Gastroesophageal sphincter (tissue), 4 donors: ENCODE measurements around the gene RSRC1. TPM values are rescaled to one million over a fixed set of nuclear protein-coding genes. Genes with fewer than 3 reads are reported as not detected.

Experiments
- ATAC-seq: fragments of 150-250 bp; one replicate; pipeline ENCODE4 v1.9.1; 2016; ENCODE audit warnings: mild to moderate bottlenecking, moderate library complexity
- H3K27ac ChIP-seq, 4 donors: fragments of 200-600 bp; sonication (generic) in 3 of 4; 1 replicate in 3 of 4; 2 replicates in 1 of 4; pipeline ENCODE4 v1.5.1; 2016 to 2019
- H3K27me3 ChIP-seq: fragments of 200-600 bp; sonication (generic); one replicate; pipeline ENCODE4 v1.5.1; 2019
- H3K36me3 ChIP-seq, 2 donors: fragments of 200-600 bp; sonication (generic); one replicate each; pipeline ENCODE4 v1.5.1; 2019; ENCODE audit warnings: control low read depth in 1 of 2
- H3K4me1 ChIP-seq, 3 donors: fragments of 200-600 bp; sonication (generic); 1 replicate in 2 of 3; 2 replicates in 1 of 3; pipeline ENCODE4 v1.5.1; 2016 to 2019; ENCODE audit warnings: control low read depth in 2 of 3
- H3K4me3 ChIP-seq, 2 donors: fragments of 200-600 bp; sonication (generic); one replicate each; pipeline ENCODE4 v1.5.1; 2019; ENCODE audit warnings: mild to moderate bottlenecking in 1 of 2, moderate library complexity in 1 of 2
- H3K9me3 ChIP-seq, 3 donors: fragments of 200-600 bp; sonication (generic); one replicate each; pipeline ENCODE4 v1.5.1; 2017 to 2019; ENCODE audit warnings: control low read depth in 2 of 3
- CTCF ChIP-seq, 4 experiments: fragments of 200-600 bp in 2 of 4; fragments of 450-650 bp in 2 of 4; sonication (generic) in 1 of 4; IDR thresholded peaks; one replicate each; pipeline ENCODE4 v1.5.1; 2017 to 2019; ENCODE audit warnings: antibody characterized with exemption in 4 of 4, mild to moderate bottlenecking in 2 of 4, moderate library complexity in 2 of 4
- EP300 ChIP-seq: sonication (generic); formaldehyde crosslinking; IDR thresholded peaks from one replicate; pipeline ENCODE4 v1.6.1; 2017; ENCODE audit warnings: antibody characterized with exemption, mild to moderate bottlenecking
- POLR2A ChIP-seq, 2 donors: fragments of 450-650 bp; IDR thresholded peaks; one replicate each; pipeline ENCODE4 v1.6.1; 2017; ENCODE audit warnings: antibody characterized with exemption in 2 of 2, mild to moderate bottlenecking in 2 of 2, moderate library complexity in 1 of 2
- POLR2AphosphoS5 ChIP-seq: sonication (generic); formaldehyde crosslinking; IDR thresholded peaks from one replicate; pipeline ENCODE4 v1.6.1; 2017; ENCODE audit warnings: antibody characterized with exemption
- WGBS, 2 donors: methylation state at CpG; one replicate each; pipeline ENCODE4 v1.1.5; 2018; ENCODE audit warnings: low coverage in 1 of 2; 5-methylcytosine and 5-hydroxymethylcytosine counted together
- total RNA-seq, 4 donors: library from RNA; depleted of rRNA; stranded (reverse); fragments of >200 nt; gene quantifications; one replicate each; pipeline ENCODE4 v1.1.0, GENCODE V29; 2016

Gene RSRC1
- total RNA-seq, 4 donors from 2014 or later: 40.6 to 66.0 (median 43.9) TPM

- Histone ChIP-seq H3K27ac (no peak overlapping the region), H3K9me3 (peaks cover 0 to 20% (median 0%) of the 10 kb centered on the region in 3 donors), H3K4me3 (no peak overlapping the region), H3K4me1 (no peaks in the 10 kb centered on the region), H3K27me3 (no peaks in the 10 kb centered on the region), H3K36me3 (peaks cover 0 to 4% of the 10 kb centered on the region in 2 donors)
- TF ChIP-seq EP300 (no peak), CTCF (IDR thresholded peaks at IDR 0.05) (no peak), POLR2AphosphoS5 (no peak), POLR2A (IDR thresholded peaks at IDR 0.05) (no peak)
- ATAC-seq: no peak
- 78 to 92% methylated on average over 2 to 4 of the region's 4 CpGs for WGBS, 2 donors
Observed at GRCh38 chr3:158261371-158261991, 151.6 kb downstream of the RSRC1 start.

- H3K27me3 ChIP-seq: no peaks in the 10 kb centered on the region
- no peak overlapping the region for H3K27ac ChIP-seq
- peaks cover 0 to 4% of the 10 kb centered on the region in 2 donors for H3K36me3 ChIP-seq
- ATAC-seq: no peak
- no peak overlapping the region for H3K4me3 ChIP-seq
- no peaks in the 10 kb centered on the region for H3K4me1 ChIP-seq
- TF ChIP-seq EP300 (no peak), POLR2A (IDR thresholded peaks at IDR 0.05) (no peak), CTCF (IDR thresholded peaks at IDR 0.05) (no peak), POLR2AphosphoS5 (no peak)
- H3K9me3 ChIP-seq: peaks cover 2 to 40% (median 6%) of the 10 kb centered on the region in 3 donors
Observed at GRCh38 chr3:158264894-158265293, 155.0 kb downstream of the RSRC1 start.

GRCh38 chr3:158267015-158267414 lies 157.1 kb downstream of the RSRC1 start:
- ATAC-seq: no peak
- Histone ChIP-seq H3K4me3 (no peak overlapping the region), H3K36me3 (peaks cover 0 to 4% of the 10 kb centered on the region in 2 donors), H3K27ac (no peak overlapping the region), H3K9me3 (peaks cover 2 to 40% (median 6%) of the 10 kb centered on the region in 3 donors), H3K4me1 (no peaks in the 10 kb centered on the region), H3K27me3 (no peaks in the 10 kb centered on the region)
- WGBS, 2 donors: 88 to 100% methylated on average over 1 of the region's 1 CpG
- TF ChIP-seq POLR2A (IDR thresholded peaks at IDR 0.05): no peak
- no peak for TF ChIP-seq CTCF (IDR thresholded peaks at IDR 0.05)
- TF ChIP-seq POLR2AphosphoS5: no peak
- TF ChIP-seq EP300: no peak

- TF ChIP-seq POLR2AphosphoS5: no peak
- no peak for TF ChIP-seq CTCF (IDR thresholded peaks at IDR 0.05)
- TF ChIP-seq EP300: no peak
- no peak for TF ChIP-seq POLR2A (IDR thresholded peaks at IDR 0.05)
- Histone ChIP-seq H3K27ac (no peak overlapping the region), H3K4me1 (no peaks in the 10 kb centered on the region), H3K27me3 (no peaks in the 10 kb centered on the region), H3K9me3 (peaks cover 2 to 36% (median 6%) of the 10 kb centered on the region in 3 donors), H3K4me3 (no peak overlapping the region), H3K36me3 (peaks cover 0 to 4% of the 10 kb centered on the region in 2 donors)
- 74 to 83% methylated on average over 2 to 4 of the region's 4 CpGs for WGBS, 2 donors
- ATAC-seq: no peak
Observed at GRCh38 chr3:158269942-158270341, 160.1 kb downstream of the RSRC1 start.

GRCh38 chr3:158272081-158272480 lies 162.2 kb downstream of the RSRC1 start:
- H3K4me1 ChIP-seq: no peaks in the 10 kb centered on the region
- H3K9me3 ChIP-seq: peaks cover 0 to 15% (median under 1%) of the 10 kb centered on the region in 3 donors
- WGBS, 2 donors: 73 to 76% methylated on average over 5 to 6 of the region's 6 CpGs
- no peak for ATAC-seq
- TF ChIP-seq CTCF (IDR thresholded peaks at IDR 0.05) (no peak), POLR2AphosphoS5 (no peak), EP300 (no peak), POLR2A (IDR thresholded peaks at IDR 0.05) (no peak)
- no peaks in the 10 kb centered on the region for H3K27me3 ChIP-seq
- no peak overlapping the region for H3K4me3 ChIP-seq
- no peak overlapping the region for H3K27ac ChIP-seq
- no peaks in the 10 kb centered on the region for H3K36me3 ChIP-seq
